Ureter (tissue), 1 donor: ENCODE data around the gene RXFP4. TPM values are rescaled to one million over a fixed set of nuclear protein-coding genes. Genes with fewer than 3 reads are reported as not detected.
"Not testable (repeated sequence)": the region's sequence is repeated elsewhere in the genome, so short reads cannot be mapped to it uniquely, and the experiment has no call there.

Source experiments
- DNase-seq: peaks from one replicate; pipeline ENCODE4 v3.0.0-alpha.2; 2020; ENCODE audit warnings: low spot score
- total RNA-seq: library from RNA; stranded (reverse); gene quantifications from one replicate; pipeline ENCODE4 v1.2.4, GENCODE V29; 2023
- donor health status: DM: yes; HTN: yes; CAD: no.

The RXFP4 gene
- total RNA-seq, 1 donor from 2014 or later: not detected

DNA sequence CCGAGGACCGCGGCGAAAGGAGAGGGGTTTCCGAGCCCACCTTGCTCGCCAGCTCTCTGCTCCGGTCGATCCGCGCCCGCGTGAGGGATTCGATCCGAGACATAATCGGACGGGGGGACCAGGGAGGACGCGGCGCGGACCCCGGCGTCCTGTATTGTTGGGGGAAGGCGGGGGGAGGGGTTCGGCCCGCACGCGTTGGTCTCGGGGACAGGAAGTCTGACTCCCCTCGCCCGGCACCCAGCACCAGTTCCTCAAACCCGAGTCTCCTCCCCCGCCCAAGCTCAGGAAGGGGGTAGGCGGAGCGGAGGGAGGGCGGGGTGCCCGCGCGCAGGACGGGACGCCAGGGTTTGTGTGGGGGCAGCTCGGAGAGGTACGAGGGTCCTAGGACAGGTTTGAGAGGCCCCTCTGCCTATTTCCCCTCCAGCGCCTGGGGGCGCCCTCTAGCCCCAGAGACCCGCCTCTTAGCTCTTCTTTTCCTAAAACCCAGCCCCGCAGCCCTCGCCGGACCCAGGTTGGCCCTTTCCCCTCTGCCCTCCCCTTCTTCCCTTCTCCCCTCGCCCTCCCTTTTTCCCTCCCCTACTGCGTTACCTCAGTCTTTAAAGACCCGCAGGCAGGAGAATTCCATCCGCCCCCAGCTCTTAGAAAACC, 37.0 kb downstream of the RXFP4 start, which contains the start of gene ARHGEF2:
Gene ARHGEF2 (minus strand): TSS at position 223 of the 648 bp plus-strand sequence. CDS start 120 bp downstream, at position 103.
- peak; percentile 86 for DNase-seq

DNA sequence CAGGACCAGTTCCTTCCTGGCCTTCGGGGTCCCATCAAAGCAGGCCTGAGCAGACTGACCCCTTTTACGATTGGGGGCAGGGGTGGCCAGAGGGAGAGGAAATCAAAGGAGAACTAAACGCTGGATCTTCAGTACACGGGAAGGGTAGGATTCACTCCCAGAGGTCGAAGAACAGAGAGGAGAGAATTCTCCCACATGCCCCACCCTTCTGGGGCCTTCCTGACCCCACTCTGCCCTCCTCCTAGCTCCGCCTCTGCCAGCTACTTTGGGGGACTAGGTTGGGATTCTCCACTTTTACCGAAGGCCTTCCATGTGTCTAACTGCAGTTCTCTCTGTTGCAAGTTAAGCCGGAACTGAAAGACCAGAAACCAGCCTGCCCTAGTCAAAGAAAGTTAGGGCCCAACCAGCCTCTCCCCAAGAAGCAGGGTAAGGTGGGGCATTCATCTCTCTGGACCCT, 37.6 kb downstream of the RXFP4 start:
- no peak for DNase-seq

DNA sequence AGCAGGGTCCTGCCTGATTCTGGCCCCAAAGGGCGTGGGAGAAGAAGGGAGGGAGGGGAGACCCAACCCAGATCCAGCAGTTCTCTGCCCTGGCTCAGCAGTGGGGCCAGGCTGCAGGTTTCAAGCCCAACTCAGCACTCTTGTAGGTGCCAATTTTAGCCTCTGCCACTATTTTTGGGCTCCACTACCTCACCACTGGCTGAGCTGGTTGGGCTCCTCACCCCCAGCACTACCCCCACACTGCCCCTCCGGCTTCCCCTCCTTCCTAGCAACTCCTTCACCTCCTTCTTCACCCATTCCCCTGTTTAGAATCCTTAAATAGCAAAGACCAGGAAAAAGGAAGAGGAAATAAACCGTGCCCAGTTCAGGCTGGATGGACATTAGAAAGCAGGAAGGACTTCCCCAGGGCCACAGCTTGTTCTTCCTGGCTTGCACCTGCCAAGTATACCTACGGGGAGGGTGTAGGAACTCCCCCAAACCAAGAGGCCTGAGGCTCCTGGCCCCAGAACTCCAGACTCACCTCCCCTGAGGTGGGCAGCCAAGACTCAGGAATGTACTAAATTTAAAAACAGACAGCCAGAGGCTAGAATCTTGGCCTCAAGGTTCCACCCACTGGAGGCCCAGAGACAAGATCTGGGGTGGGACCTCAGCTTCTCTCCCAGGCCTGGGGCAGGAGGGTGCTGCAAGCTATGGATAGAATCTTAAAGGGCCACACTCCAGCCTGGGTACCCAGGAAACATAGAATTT, 38.3 kb downstream of the RXFP4 start:
- DNase-seq: no peak

DNA sequence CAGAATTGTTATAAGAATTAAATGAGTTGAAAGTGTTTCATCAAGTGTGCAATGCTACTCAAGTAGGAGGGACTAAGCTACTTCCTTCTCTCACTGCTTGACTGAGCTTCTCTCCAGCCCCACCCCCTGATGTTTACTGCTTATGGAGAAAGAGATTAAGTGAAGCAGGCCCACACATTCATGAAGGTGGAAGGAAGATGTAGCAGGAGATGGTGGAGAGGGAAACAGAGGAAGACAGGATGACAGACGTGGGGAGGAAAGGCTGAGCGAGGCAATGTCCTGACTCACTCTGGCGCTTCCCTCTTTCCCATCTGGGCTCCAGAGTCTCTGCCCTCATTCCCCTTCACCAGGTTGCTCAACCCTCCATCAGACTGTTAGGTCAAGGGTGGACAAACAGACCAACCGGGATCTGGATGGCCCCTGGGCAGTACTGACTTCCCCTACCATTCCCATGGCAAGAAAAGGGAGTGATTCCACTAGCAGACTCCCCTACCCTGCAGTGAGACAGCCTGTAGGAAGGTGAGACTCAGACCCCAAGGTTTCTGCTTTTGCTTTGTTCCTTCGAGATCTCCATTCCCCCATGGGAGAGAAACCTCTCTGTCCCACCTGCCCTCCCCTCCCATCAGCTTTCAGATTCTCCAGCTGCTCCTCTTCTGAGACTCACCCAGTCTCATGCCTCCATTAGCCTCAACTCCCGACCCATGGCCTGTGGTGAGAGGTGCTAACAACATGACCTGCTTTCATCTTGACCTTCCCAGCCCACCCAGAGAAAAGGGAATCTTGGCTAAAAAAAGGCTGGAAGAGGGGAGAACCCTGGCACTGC, 40.0 kb downstream of the RXFP4 start:
- no peak for DNase-seq

DNA sequence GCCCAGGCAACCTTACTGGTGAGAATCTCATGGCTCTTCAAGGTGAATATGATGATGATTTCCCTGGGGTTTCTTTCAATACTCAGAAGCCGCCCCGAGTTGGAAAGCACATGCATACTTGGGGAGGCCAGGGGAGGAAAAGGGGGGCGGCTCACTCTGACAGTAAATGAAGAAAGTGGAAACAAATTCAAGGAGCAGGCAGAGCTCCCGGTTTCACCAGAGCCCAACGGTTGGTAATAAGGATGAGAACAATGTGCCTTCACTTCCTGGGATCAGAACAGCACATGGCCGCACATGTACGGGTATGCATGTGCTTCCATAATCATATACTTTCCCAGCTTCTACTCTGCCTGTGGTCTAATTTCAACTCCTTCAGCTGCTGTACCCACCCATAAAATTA, 40.7 kb downstream of the RXFP4 start:
- DNase-seq: no peak

DNA sequence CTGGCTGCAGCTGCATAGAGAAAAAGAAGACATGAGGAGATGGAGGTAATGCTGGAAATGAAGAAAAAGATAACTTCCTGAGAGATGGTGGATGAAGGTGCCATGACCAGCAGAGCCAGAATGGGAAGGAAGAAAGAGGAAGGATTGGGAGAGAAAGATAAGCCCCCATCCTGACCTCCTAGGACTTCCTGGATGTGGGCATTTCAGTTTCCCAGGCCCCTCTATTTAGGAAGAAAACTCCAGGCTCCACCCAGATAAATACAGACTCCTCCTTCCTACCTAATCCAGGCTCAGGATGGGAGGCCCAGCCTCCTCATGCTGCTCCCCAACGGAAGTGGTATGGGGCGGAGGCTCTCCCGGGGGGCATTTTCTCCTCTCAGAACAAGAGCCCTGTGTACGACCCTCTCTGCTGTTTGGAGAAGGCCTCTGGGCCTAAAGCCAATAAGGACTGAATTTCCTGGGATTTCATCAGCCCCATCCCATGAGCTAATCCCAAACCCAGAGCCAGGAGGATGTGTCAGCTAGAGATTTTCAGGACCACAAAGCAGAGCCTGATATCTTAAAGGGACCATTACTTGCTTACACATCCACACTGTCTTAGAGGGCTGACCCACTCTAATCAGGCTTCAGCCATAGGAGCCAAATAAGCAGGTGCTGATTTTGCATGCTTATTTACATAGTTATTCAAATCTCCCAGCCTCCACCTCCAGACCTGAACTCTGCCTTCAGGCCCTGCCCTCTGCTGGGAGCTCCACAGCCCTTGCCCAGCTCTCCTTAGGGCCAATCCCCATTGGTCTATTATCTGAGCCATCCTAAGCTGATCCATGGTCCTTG, 42.0 kb downstream of the RXFP4 start:
- DNase-seq: peak; percentile 74

DNA sequence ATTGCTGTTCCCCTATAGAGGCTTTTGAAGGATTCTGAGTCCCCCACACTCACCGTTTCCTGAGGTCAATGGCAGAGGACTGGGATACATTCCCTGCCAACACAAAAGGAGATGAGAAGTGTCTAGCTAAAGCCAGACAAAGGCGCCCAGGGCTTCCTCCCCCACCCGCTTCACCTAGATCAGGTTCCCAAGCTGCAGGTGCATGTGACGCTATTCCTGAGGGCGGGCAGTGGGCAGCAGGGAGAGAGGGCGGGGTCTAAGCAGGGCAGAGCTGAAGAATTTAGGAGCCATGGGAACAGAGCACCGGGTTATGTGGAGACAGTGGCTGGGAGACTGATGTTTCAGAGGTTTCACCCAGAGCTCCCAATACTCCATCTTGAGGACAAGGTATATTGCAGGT, 42.9 kb downstream of the RXFP4 start:
- no peak for DNase-seq

DNA sequence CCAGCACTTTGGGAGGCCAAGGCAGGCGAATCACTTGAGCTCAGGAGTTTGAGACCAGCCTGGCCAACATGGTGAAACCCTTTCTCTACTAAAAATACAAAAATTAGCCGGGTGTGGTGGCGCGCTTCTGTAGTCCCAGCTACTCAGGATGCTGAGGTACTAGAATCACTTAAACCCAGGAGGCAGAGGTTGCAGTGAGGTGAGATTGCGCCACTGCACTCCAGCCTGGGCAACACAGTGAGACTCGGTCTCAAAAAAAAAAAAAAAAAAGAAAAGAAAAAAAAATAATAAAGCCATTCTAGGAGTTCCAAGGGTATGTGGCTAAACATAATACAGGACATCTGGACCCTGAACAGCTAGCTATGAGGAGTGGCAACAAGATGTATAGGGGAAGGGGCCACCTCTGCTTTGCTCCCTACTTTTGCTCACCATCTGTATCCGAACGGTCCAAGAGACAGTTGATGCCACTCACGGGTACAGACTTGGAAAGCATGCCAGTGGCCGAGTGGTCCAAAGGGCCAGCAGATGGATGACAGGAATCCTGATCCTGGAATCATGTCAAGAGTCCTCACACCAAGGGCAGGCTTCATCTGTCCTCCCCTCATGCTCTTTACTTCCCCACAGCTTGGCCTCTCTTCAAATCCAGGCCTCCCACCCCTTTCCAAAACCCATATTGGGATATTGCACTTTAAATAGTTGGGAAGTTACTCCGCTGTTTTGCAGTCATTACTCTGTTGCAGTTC, 43.6 kb downstream of the RXFP4 start:
- not testable (repeated sequence) for DNase-seq

DNA sequence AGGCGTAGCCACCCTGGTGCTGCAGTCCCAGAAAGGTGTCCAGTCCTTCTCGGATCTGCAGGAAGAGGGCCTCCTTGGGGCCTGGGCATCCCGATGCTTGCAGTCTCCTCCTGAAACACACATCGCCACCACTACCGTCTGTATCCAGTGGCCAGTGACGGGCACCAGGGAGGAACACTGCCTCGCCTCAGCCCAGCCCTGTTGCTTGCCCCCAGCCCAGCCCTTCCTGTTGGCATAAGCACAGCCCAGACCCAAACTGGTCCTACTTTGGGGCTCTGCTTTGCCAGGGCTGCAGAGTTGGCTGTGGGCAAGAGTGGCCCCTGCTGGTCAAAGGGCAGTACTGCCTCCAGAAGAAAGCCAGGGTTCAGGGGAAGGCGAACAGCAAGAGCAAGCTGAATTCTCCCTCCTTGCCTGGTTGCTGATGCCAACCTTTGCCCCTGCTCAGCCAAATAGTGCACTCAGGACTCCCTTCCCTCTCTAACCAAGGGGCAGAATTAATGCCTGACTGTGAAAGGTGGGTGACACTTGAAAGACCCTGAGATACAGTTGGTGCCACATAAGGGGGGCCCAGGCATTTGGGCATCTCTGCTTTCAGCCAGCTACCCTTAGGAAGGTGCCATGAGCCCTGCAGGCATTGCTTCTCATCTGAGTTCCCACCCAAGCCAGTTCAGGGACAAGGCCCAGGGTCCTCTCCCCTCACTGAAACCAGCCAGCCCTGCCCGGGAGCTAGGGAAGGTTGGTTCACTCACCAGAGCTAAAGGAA, 48.0 kb downstream of the RXFP4 start:
- DNase-seq: peak; percentile 80

DNA sequence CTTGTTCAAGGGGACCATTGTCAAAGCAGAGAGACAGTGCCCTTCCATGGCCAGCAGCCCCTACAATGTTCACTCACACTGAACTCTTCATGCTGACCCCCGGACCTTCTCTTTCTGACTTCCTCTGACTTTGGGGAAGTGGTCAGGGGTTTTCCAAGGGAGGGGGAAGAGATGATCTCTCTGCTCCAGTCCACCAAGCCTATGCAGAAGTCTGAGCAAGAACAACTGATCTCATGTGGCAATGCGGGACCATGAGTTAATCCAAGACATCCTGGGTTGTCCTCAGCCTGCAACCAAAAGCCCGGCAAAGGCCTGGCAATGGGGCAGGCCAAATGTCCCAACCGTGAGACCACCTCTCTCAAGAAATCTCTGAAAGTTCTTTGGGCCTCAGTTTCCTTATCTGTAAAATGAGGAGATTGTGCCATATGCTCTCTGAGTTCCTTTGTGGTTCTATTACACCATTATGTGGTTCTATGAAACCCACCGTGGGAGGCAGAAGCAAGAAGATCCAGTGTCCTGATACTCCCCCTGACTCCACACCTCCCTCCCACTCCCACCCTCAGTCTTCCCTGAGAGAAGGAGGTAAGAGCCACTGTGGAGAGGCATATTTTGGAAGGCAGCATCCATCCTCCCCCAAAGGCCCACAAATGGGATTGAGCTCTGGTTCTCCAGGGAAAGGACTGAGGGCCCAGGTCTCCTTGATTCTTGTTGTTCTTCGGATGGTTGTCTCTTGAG, 48.7 kb downstream of the RXFP4 start:
- DNase-seq: no peak

Other genes with a start within 250 kb of the RXFP4 start
- 82.9 TPM for gene GON4L, start 84.4 kb upstream of the RXFP4 start, total RNA-seq
- gene SYT11, start 82.1 kb upstream of the RXFP4 start, total RNA-seq: 11.3 TPM
- 29.8 TPM for gene RIT1, start 30.3 kb upstream of the RXFP4 start, total RNA-seq
- gene KHDC4, start 7.2 kb upstream of the RXFP4 start, total RNA-seq: 83.8 TPM
- gene ARHGEF2, start 36.9 kb downstream of the RXFP4 start, total RNA-seq: 104 TPM
- 189 TPM for gene SSR2, start 79.3 kb downstream of the RXFP4 start, total RNA-seq
- gene UBQLN4, start 112.2 kb downstream of the RXFP4 start, total RNA-seq: 40.0 TPM
- 47.5 TPM for gene LAMTOR2, start 113.1 kb downstream of the RXFP4 start, total RNA-seq
- gene RAB25, start 119.5 kb downstream of the RXFP4 start, total RNA-seq: 182 TPM
- 1.2 TPM for gene MEX3A, start 140.8 kb downstream of the RXFP4 start, total RNA-seq
- gene LMNA, start 173.1 kb downstream of the RXFP4 start, total RNA-seq: 444 TPM
- gene SEMA4A, start 211.9 kb downstream of the RXFP4 start, total RNA-seq: 49.3 TPM